HUES6 (cell line): ENCODE data around the gene POU6F2.

Experiments
- H3K27ac ChIP-seq: 2 replicates; pipeline ENCODE4 v1.7.0; 2013; ENCODE audit warnings: low read depth, mild to moderate bottlenecking, low read length, inconsistent platforms
- H3K27me3 ChIP-seq: 2 replicates; pipeline ENCODE4 v1.6.1; 2013; ENCODE audit warnings: low read length; ENCODE audit not compliant: control insufficient read depth, insufficient read depth
- H3K36me3 ChIP-seq: 2 replicates; pipeline ENCODE4 v1.6.1; 2013; ENCODE audit warnings: low read length; ENCODE audit not compliant: control insufficient read depth, insufficient read depth
- H3K4me1 ChIP-seq: 2 replicates; pipeline ENCODE4 v1.6.1; 2013; ENCODE audit warnings: low read length; ENCODE audit not compliant: control insufficient read depth, insufficient read depth
- H3K4me3 ChIP-seq: 2 replicates; pipeline ENCODE4 v1.5.1; 2013; ENCODE audit warnings: low read depth, low read length
- H3K9ac ChIP-seq: one replicate; pipeline ENCODE4 v1.6.1; 2013; ENCODE audit warnings: mild to moderate bottlenecking, low read length
- H3K9me3 ChIP-seq: 2 replicates; pipeline ENCODE4 v1.6.1; 2013; ENCODE audit warnings: low read depth, low read length; ENCODE audit not compliant: control insufficient read depth, insufficient read depth

POU6F2 gene

DNA sequence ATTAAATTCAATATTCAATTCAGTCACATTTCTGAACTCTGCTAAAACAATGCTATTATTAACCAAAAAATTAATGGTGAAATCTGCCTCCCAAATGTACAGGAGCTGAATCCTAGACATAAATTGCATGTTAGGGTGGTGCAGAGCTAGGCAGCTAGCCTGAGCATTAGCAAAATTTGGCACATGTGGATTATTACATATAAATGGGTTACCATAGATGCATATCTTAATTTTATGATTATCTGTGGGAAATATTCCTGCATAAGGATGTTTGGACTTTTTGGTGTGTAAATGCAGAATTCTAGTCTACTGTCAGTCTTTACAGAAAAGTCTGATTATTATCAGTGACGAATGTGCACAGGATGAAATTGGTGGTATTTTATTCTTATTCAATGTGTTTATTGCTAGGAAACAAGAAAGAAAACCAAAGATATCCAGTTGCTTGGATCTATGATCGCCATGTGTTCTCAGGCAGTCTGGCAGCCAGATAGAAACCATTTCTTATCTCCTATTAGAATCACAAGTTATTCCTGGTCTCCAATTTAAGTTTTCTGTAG is 150.7 kb downstream of the POU6F2 start:
- 0 out of 2 replicates have a peak, but pooled peaks cover 3% of the 10 kb centered on the region for H3K4me1 ChIP-seq
- no peak overlapping the region for H3K27ac ChIP-seq
- H3K9ac ChIP-seq: no peak overlapping the region

DNA sequence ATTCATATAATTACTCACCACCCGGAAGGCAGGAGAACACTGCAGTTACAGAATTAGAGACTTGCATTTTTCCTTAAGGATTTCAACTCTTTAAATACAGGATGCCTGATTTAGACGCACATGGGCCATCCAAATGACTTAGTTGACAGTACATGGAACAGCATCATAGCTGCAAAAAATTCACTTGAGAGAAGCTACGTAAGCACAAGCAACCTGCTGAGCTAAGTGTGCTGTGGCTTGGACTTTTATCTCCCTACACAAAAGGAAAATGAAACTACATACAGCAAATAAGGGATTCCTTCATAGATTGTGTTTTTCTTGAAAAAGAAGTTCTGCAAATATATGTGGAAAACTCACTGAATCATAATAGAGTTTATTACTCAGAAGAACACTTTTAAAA is 152.6 kb downstream of the POU6F2 start:
- no peak overlapping the region for H3K4me3 ChIP-seq
- H3K9ac ChIP-seq: no peak overlapping the region
- 0 out of 2 replicates have a peak, but pooled peaks cover 3% of the 10 kb centered on the region for H3K4me1 ChIP-seq
- no peaks in the 10 kb centered on the region for H3K36me3 ChIP-seq
- H3K27ac ChIP-seq: no peak overlapping the region
- no peaks in the 10 kb centered on the region for H3K9me3 ChIP-seq
- no peaks in the 10 kb centered on the region for H3K27me3 ChIP-seq

More for the DNA sequence above, 150.7 kb downstream of the POU6F2 start:
- H3K36me3 ChIP-seq: no peaks in the 10 kb centered on the region
- H3K4me3 ChIP-seq: no peak overlapping the region
- no peaks in the 10 kb centered on the region for H3K9me3 ChIP-seq
- H3K27me3 ChIP-seq: no peaks in the 10 kb centered on the region

DNA sequence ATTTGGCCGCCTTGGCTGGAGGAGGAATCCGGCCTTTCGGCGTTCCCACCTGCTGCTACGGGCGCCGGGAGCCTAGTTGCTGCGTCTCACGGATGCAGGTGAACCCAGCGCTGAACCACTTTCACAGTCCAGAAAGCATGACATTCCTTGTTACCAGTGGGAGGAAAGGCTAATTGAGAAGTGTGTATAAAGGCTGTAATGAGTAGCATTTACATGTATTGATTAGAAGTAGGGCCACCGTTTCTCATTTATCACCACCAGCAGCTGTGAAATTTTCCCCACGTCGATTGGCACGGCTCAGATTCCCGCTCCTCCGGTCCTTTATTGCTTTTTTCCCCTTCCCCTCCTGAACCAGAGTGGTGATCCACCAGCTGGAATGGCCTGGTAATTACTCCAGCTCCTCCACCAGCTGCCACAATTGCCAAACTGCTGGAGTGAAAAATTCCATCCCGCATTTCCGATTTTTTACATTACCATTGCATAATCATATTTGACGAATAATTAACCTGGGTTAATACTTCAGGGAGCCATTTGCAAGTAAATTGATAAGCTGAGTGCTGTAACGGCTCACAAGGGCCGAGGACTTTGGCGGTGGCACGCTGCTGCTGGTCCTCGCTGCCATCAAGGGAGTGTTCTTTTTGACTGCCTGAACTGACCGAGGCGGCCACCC is 153.3 kb downstream of the POU6F2 start:
- Histone ChIP-seq H3K4me1 (0 out of 2 replicates have a peak, but pooled peaks cover 1% of the 10 kb centered on the region), H3K27me3 (no peaks in the 10 kb centered on the region), H3K9ac (no peak overlapping the region), H3K4me3 (no peak overlapping the region), H3K36me3 (no peaks in the 10 kb centered on the region), H3K9me3 (no peaks in the 10 kb centered on the region), H3K27ac (no peak overlapping the region)

DNA sequence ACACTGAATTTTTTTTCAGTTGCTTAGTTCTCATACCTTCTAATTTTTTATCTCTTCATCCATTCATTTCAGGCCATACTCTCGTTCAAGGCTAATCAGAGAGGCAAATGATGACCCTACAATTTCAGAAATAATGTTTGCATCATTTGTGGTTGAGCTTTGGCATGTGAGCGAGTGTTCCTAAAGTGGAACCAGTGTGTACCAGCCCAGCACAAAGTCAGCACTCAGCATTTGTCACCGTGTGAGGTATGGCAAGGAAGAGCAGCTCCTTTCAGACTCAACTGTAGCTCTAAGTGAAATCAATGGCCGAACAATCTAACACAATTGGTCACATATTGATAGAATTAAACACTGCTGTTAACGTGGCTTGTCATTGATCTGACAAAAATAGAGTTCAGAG is 154.6 kb downstream of the POU6F2 start:
- Histone ChIP-seq H3K36me3 (no peaks in the 10 kb centered on the region), H3K4me3 (no peak overlapping the region), H3K27me3 (no peaks in the 10 kb centered on the region), H3K27ac (no peak overlapping the region), H3K9ac (no peak overlapping the region), H3K9me3 (no peaks in the 10 kb centered on the region; the same call in 1 of the 2 replicates), H3K4me1 (no peaks in the 10 kb centered on the region)

GRCh38 chr7:39133088-39133487 is 155.4 kb downstream of the POU6F2 start:
- Histone ChIP-seq H3K4me1 (no peaks in the 10 kb centered on the region), H3K27me3 (no peaks in the 10 kb centered on the region), H3K36me3 (no peaks in the 10 kb centered on the region), H3K9ac (no peak overlapping the region), H3K9me3 (peaks cover 6% of the 10 kb centered on the region; the same call in 1 of the 2 replicates), H3K4me3 (no peak overlapping the region), H3K27ac (no peak overlapping the region)

GRCh38 chr7:39137480-39137879 is 159.8 kb downstream of the POU6F2 start:
- H3K36me3 ChIP-seq: no peaks in the 10 kb centered on the region
- H3K4me1 ChIP-seq: no peaks in the 10 kb centered on the region
- H3K4me3 ChIP-seq: no peak overlapping the region
- H3K9me3 ChIP-seq: peaks cover 28% of the 10 kb centered on the region
- no peaks in the 10 kb centered on the region for H3K27me3 ChIP-seq
- H3K27ac ChIP-seq: no peak overlapping the region
- H3K9ac ChIP-seq: no peak overlapping the region

DNA sequence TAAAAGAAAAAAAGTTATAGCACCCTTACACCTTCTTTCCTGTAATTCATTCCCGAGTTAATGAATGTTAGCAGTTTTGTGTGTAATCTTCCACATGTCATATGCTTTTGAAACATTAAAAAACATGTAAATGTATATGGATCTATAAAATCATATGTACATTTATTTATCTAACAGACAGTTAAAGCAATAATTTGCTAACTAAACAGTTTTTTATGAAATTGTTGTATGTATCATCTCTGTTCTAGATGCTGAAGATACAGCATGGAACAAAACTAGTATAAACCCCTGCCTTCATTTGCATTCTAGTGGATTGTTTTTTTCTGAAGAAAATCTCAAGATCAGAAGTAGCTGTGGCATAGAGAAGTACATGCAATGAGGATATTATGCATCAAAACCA is 165.0 kb downstream of the POU6F2 start:
- H3K4me3 ChIP-seq: no peak overlapping the region
- peaks cover 26% of the 10 kb centered on the region for H3K9me3 ChIP-seq
- H3K27ac ChIP-seq: no peak overlapping the region
- 0 out of 2 replicates have a peak, but pooled peaks cover 3% of the 10 kb centered on the region for H3K4me1 ChIP-seq
- no peaks in the 10 kb centered on the region for H3K27me3 ChIP-seq
- H3K36me3 ChIP-seq: no peaks in the 10 kb centered on the region
- no peak overlapping the region for H3K9ac ChIP-seq

GRCh38 chr7:39144420-39144819 is 166.7 kb downstream of the POU6F2 start:
- H3K36me3 ChIP-seq: no peaks in the 10 kb centered on the region
- H3K4me3 ChIP-seq: no peak overlapping the region
- 0 out of 2 replicates have a peak, but pooled peaks cover 3% of the 10 kb centered on the region for H3K4me1 ChIP-seq
- H3K9ac ChIP-seq: no peak overlapping the region
- peaks cover 14% of the 10 kb centered on the region for H3K9me3 ChIP-seq
- no peak overlapping the region for H3K27ac ChIP-seq
- no peaks in the 10 kb centered on the region for H3K27me3 ChIP-seq

GRCh38 chr7:39145283-39145682 is 167.6 kb downstream of the POU6F2 start:
- H3K36me3 ChIP-seq: no peaks in the 10 kb centered on the region
- no peaks in the 10 kb centered on the region for H3K27me3 ChIP-seq
- no peak overlapping the region for H3K9ac ChIP-seq
- no peak overlapping the region for H3K27ac ChIP-seq
- H3K4me3 ChIP-seq: no peak overlapping the region
- peaks cover 5% of the 10 kb centered on the region for H3K9me3 ChIP-seq
- 0 out of 2 replicates have a peak, but pooled peaks cover 3% of the 10 kb centered on the region for H3K4me1 ChIP-seq

DNA sequence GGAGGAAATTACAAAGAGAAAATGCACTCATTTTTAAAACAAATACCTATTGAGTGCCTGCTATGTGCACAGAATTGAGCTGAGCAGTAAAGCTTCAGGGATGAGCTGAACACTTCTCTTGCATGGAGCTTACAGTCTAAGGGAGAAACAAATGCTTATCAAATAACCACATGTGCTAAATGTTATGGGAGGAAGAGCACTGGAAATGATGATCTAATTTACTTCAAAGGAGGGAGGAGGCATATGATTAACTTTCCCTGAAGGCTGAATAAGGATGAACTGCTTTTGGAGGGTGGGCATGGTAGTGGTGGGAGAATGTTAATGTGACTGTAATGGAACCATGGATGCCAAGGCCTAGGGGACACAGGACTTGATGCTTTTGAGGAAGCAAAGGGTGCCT is 168.2 kb downstream of the POU6F2 start:
- Histone ChIP-seq H3K27me3 (no peaks in the 10 kb centered on the region), H3K4me1 (0 out of 2 replicates have a peak, but pooled peaks cover 3% of the 10 kb centered on the region), H3K27ac (no peak overlapping the region), H3K9me3 (no peaks in the 10 kb centered on the region), H3K36me3 (no peaks in the 10 kb centered on the region), H3K9ac (no peak overlapping the region), H3K4me3 (no peak overlapping the region)

DNA sequence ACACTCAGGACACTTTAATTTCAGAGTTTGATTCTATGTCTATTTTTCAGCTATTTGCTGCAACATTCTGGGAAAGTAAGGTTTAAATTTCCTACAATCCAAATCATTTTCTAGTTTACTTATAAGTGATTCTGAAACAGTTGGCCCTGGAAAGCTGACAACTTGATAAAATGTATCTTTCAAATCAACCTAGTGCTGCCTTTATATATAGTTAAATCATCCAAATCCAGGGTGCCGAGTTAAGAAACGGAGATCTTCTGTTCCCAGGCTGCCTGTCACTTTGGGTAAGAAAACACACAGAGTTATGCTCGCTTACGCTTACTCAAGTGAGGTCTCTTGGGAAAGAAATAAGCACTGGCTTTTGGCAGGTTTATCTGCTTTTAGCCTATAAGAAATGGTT is 175.0 kb downstream of the POU6F2 start:
- H3K9me3 ChIP-seq: no peaks in the 10 kb centered on the region
- no peaks in the 10 kb centered on the region for H3K36me3 ChIP-seq
- H3K27ac ChIP-seq: no peak overlapping the region
- H3K27me3 ChIP-seq: no peaks in the 10 kb centered on the region
- H3K4me1 ChIP-seq: no peaks in the 10 kb centered on the region
- no peak overlapping the region for H3K4me3 ChIP-seq
- H3K9ac ChIP-seq: no peak overlapping the region
